CD4-positive, alpha-beta T cell treated with Interleukin-6 for 4 hours (primary cell): ENCODE measurements around the gene TBC1D7.

ENCODE experiments used
- DNase-seq: peaks from one replicate; pipeline ENCODE4 v3.0.0-alpha.2; 2020; ENCODE audit warnings: mixed read lengths

The TBC1D7 gene

GRCh38 chr6:13289789-13290318 lies 38.5 kb downstream of the TBC1D7 start:
- DNase-seq = no peak

DNA sequence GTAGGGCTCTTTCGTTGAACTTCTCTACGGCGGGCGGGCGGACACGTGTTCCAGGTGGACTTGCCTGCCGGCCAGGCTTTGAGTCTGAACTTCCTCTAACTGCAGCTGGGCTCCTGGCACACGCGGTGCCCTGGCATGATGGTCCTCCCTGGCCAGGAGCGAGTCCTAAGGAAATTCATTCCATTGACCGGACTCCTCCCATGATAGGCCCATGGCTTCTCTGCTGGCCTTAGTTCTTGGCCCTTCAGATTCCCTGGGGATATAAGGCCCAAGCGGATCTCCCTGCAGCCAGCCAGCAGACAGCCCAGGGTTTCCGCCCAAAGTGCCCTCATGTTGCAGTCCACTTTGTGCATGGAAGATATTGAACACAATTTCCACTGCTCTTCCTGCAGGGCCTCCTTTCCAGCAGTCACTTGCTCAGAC lies 39.4 kb downstream of the TBC1D7 start:
- DNase-seq = no peak

GRCh38 chr6:13288481-13288880 lies 39.9 kb downstream of the TBC1D7 start:
- no peak for DNase-seq

GRCh38 chr6:13287104-13287503 lies 41.2 kb downstream of the TBC1D7 start:
- no peak for DNase-seq

DNA sequence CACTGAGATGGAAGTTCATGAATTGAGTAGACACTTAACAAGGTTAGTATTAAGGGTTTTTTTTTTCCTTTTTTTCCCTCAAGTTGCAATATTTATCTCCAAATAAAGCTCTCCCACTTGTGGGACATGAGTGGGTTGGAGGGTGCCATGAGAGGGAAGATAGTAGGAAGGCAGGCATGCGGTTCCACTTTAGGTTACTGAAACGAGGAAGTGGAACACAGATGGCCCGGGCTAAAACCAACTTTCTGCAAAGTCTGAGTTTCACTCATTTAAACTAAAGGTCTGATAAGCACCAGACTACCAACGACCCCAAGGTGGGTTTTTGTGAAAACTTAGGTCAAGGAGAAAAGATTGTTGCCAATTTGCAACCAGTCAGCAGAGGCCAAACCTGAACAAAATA lies 42.2 kb downstream of the TBC1D7 start:
- no peak for DNase-seq

GRCh38 chr6:13285705-13286104 lies 42.6 kb downstream of the TBC1D7 start:
- DNase-seq = no peak

GRCh38 chr6:13284646-13285045 lies 43.7 kb downstream of the TBC1D7 start:
- no peak for DNase-seq

DNA sequence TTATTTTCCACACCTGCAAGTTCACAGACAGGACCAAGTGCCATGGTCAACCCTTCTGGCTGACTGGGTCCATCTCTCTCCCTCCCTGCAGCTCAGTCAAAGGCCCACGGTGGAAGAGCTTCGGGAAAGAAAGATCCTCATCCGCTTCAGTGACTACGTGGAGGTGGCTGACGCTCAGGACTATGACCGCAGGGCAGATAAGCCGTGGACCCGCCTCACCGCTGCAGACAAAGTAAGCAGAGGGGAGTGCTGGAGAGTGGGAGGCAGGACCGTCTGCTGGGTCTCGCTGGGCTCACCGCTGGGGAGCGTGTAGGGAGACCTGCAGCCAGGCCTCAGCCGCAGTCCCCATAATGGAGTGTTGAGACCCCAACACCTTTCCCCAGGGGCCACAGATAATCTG lies 45.0 kb downstream of the TBC1D7 start:
- DNase-seq = no peak

DNA sequence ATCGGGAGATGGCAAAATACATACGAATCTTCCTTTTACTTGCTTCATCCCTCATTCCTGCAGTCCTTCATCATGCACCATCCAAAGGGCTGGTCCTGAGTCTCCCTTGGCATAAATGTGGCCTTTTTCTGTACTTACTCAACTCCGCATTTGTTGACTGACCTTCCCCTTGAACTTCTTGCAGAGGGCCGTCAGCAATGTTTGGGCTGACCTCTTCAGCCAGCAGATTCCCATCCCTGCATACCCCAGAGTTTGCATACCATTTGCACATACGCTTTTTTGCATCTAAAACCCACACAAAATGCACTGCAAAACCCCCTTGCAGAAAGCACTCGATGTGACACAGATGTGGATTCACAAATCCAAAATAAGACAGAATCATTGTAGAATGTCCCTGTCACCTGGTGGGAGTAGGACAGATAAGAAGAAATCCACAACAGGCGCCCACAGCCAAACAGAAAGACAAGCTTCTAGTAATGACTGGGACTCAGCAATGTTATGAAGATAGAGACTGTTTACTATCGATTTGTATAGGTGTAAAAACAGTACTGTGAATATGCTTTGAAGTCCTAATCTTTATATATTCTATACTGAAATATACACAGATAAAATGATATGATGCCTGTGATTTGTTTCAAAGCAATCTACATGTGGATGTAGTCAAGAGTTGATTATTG lies 45.8 kb downstream of the TBC1D7 start:
- no peak for DNase-seq

DNA sequence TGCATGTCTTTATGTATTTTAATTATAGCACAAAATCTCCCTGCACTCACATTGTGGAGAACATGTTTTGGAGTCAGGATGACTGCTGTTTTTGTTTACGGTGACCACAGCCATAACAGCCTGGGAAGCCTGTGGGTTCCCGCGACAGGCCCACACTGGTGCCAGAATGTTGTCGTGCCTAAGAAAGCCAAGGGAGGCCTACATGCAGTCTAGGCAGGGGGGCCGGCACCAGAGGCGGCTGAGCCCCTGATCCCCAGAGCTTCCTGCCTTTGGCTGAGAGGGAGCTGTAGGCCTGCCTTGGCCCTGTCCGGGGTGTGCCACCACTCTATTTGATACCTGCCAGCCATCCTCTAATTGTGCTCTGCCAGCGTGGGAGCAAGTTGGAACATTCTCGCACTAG lies 46.7 kb downstream of the TBC1D7 start:
- no peak for DNase-seq

DNA sequence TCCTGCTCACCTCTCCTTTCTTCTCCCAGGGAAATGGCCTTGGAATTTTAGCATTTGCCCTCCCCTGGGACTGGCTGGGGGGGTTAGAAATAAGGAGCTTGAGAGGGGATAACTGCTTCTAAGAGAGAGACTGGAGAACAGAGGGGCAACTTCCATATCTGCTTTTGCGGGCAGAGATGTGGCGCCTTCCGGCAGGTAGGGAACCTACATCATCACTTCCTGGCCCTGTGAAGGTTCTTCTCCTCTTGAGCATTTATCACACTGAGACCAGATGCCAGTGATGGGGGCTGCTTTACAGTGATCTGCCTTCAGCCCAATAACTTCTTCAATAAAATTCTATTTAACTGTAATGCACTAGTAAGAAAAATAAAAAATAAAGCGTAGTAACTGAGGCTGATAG lies 48.1 kb downstream of the TBC1D7 start:
- DNase-seq = no peak

DNA sequence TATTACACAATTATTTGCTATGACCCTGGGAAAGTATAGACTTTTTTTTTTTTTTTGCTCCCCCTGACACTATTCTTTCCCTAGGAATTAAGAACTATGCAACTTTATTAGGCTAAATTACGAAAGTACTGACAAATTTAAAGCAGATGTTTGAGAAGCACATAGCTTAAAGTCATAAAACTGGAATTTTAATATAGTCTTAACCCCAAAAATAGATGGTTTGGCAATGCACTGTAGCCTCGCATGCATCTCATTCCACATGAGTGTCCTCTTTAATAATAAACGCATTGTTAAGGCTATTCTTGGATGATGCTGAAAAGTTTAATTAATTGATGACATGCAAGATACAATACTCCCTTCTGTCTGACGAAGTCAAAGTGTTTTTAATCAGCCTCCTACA lies 49.3 kb downstream of the TBC1D7 start:
- no peak for DNase-seq

- no peak for DNase-seq
Measured at GRCh38 chr6:13278164-13278563, 50.2 kb downstream of the TBC1D7 start.

DNA sequence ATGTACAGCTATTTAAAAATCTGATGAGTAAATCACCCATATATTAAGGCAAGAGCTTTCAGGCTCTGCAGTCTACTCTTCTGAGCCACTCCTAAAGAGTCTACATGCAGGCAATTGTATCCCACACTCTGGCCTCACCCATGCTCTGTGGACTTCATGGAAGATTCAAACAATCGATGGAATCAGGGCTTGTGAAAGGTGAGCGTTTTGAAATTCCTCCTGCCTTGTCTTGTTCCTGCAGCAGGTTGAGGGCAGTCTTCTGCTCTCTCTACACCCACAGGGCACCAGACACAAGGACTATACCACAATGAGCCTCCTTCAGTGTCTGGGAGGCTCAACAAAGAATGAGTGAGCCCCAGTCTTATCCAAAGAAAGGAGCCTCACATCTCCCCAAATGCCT lies 51.1 kb downstream of the TBC1D7 start:
- DNase-seq = no peak

GRCh38 chr6:13275435-13275989 lies 52.8 kb downstream of the TBC1D7 start:
- no peak for DNase-seq

GRCh38 chr6:13274707-13275434 lies 53.5 kb downstream of the TBC1D7 start:
- no peak for DNase-seq

DNA sequence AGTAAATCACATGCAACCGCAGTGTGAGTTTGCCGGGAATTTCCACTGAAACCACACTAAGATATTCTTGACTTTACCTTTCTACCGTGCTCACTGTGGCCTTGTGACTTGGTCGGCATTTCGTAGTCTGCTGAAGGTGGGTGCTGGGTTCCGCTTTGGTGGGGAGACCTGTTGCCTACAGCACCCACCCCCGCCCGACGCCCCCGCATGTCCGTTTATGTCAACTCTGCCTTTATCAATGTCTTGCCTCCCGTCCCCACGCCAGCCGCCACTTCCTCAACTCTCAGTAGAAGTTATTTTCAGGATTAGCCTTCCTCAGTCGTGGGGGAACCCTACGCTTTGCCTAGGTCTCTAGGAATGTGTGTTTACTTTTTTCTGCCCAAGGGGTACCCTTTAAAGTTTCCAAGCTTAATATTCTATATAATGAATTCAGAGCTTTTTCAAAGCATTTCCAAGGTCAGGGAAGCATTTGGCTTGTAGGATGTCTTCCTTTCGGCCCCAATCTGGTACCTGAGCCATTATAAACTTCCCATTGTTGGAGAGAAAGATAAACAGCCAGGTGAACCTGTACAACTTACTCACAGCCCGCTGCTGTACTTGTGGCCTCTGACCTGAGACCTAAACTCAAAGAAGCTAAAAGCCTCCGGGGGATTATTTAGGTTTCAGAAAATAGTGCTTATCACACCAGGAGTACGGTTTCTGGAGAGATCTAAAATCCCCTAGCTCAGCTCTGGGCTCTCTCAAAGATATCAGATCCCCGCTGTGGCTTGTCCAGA lies 54.2 kb downstream of the TBC1D7 start:
- peak; percentile 51 for DNase-seq

DNA sequence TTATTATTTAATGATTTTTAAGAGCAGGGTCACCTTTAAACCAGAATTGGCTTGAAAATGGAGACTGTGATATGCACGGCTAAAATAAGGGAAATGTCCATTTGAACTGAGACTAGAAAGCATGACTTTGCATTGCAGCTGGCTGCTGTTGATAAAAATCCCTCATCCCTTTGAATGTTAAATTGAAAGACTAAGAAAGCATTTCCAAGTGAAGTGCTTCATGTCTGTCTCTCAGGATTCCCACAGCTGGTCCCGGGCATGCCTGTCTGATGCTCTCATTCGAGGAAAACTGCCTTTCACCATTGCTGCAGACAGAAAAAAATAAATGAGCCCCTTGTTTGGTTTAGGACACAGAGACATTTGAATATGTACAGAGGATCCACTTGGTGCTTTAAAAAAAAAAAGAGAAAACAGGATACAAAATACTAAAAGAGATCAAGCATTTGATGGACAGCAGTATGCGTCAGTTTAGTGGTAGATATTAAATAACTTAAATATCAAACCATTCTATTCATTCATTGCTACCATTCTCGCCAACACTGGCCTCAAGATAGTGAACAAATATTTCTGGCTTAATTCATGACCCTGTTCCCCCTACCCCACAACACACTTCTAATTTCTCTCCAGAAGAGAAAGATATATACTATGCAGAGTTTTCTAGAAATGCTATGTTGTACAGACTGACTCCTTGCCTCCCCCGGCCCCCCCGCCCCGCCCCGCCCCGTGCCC lies 55.0 kb downstream of the TBC1D7 start:
- no peak for DNase-seq

DNA sequence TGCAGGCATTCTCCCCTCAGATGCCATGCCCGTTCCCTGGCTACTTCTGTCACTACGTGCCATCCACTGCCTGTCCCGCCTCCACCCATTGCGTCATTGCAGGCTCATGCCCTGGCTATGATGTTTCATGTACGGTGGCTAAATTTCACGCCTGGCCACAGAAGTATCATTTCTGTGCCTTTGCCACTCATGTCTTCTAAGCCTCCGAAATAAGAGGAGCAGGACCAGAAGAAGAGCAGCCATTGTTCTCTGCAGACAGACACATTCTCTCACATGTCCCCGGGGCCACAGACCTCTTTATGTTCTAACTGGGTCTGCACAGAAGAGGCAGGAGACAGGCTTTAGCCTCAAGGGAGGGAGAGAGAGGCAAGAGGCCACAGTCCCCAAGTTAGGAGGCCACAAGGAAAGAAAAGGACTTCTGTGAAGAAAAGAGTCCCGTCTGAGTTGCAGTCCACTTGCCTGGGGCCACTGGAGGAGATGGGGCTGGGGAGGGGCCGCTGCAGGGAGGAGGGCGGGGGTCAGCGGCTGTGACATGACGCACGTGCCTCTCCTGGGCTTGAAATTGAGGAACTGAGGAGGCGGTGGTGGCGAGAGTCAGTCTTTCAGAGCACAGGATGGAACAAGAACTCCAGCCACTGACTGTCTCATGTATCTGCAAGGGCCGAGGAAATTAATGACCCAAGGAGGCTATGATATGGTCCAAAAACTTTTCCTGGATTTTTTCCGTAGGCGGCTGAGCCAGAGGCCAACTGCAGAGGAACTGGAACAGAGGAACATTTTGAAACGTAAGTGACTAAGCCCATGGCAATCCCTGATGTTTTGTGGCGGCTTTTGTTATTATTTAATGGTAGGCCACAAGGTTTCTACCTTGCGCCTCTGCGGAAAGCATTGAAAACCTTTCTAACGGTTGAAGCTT lies 55.9 kb downstream of the TBC1D7 start:
- DNase-seq = no peak

DNA sequence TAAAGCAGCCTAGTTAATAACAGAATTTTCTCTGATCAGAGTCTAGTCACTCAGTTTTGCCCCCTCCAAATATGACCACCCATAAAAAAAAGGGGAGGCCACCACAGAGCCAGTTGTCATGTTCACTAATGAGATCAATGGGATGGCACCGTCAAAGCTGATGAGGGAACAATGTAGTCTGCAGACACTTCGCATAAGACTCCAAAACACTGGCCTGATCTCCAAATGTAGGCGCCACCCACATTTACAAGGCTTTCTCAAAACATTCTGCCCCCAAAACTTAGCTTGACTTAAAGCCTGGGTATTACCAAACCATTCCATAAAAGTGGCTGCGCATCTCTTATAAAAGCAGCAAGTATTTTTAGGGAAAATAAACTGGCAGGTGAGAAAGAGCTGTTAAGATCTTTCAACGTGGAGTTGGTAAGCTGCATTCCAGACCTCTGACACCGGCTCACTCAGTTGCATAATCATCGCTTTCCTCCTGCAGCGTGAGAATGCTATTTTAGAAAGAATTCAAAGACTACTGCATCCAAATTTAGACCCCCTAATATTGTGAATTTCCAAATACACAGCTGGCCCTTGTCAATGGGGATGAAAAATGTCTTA lies 59.3 kb downstream of the TBC1D7 start:
- no peak for DNase-seq

GRCh38 chr6:13267142-13267651 lies 61.1 kb downstream of the TBC1D7 start:
- no peak for DNase-seq
